Transverse colon (tissue), 4 donors: ENCODE results near the gene DGLUCY. TPM values are rescaled to one million over a fixed set of nuclear protein-coding genes. Genes with fewer than 3 reads are reported as not detected.
A peak's percentile ranks its signal among the peaks of the same experiment; 100 is the strongest.

ENCODE experiments used
- DNase-seq: peaks from one replicate; pipeline ENCODE4 v3.0.0-alpha.2; 2019
- H3K27ac ChIP-seq, 4 donors: fragments of 200-600 bp; sonication (generic); 2 replicates each; pipeline ENCODE4 v1.5.1; 2016 to 2018; ENCODE audit warnings: inconsistent platforms in 4 of 4
- H3K27me3 ChIP-seq: fragments of 200-600 bp; sonication (generic); 2 replicates; pipeline ENCODE4 v1.5.1; 2017; ENCODE audit warnings: inconsistent platforms
- H3K36me3 ChIP-seq, 4 donors: fragments of 200-600 bp; sonication (generic); 2 replicates each; pipeline ENCODE4 v1.5.1; 2017 to 2019; ENCODE audit warnings: inconsistent platforms in 4 of 4
- H3K4me1 ChIP-seq, 4 donors: fragments of 200-600 bp; sonication (generic); 2 replicates each; pipeline ENCODE4 v1.5.1; 2017 to 2020; ENCODE audit warnings: inconsistent platforms in 4 of 4
- H3K4me3 ChIP-seq, 4 donors: fragments of 200-600 bp; sonication (generic); 1 replicate in 1 of 4; 2 replicates in 3 of 4; pipeline versions ENCODE4 v1.5.1 to v1.6.1; 2017 to 2019; ENCODE audit warnings: inconsistent platforms in 4 of 4
- H3K9me3 ChIP-seq, 2 donors: fragments of 200-600 bp; sonication (generic); 2 replicates each; pipeline ENCODE4 v1.5.1; 2017 to 2019; ENCODE audit warnings: inconsistent platforms in 2 of 2
- CTCF ChIP-seq, 5 experiments: fragments of 200-600 bp in 3 of 5; fragments of 450-650 bp in 2 of 5; sonication (generic) in 3 of 5; IDR thresholded peaks; 1 replicate in 2 of 5; 2 replicates in 3 of 5; pipeline ENCODE4 v1.5.1; 2016 to 2017; ENCODE audit warnings: antibody characterized with exemption in 5 of 5, inconsistent platforms in 3 of 5, mild to moderate bottlenecking in 2 of 5, moderate library complexity in 1 of 5
- EP300 ChIP-seq: sonication (generic); formaldehyde crosslinking; IDR thresholded peaks from one replicate; pipeline ENCODE4 v1.6.1; 2017; ENCODE audit warnings: antibody characterized with exemption, low read depth
- POLR2A ChIP-seq: fragments of 450-650 bp; IDR thresholded peaks from one replicate; pipeline ENCODE4 v1.6.1; 2016; ENCODE audit warnings: antibody characterized with exemption, mild to moderate bottlenecking, moderate library complexity
- POLR2AphosphoS5 ChIP-seq, 3 donors: sonication (generic); formaldehyde crosslinking; IDR thresholded peaks; one replicate each; pipeline ENCODE4 v1.6.1; 2016; ENCODE audit warnings: antibody characterized with exemption in 3 of 3
- WGBS, 2 donors: methylation state at CpG; one replicate each; pipeline ENCODE4 v1.1.5; 2018; ENCODE audit warnings: low coverage in 1 of 2; 5-methylcytosine and 5-hydroxymethylcytosine counted together
- in situ Hi-C, 4 donors: fragments of 200-750 bp; cut with MboI; loops; one replicate each; pipeline versions ENCODE4 v1.15.0 to v1.15.1; 2017; ENCODE audit warnings: low sequenced_read_pairs in 3 of 4, low pct_ligation_motif_present in 1 of 4, low pct_unique_long_range_greater_than_20kb in 1 of 4
- intact Hi-C: fragments of 100-400 bp; cut with DNase I; formaldehyde crosslinking; loops from one replicate; pipeline ENCODE4 v1.15.1; 2023; ENCODE audit warnings: low total_unique reads
- total RNA-seq, 4 donors: library from RNA; depleted of rRNA; stranded (reverse); fragments of >200 nt; gene quantifications; one replicate each; pipeline ENCODE4 v1.1.0, GENCODE V29; 2016

The DGLUCY gene
- total RNA-seq, 4 donors from 2014 or later, result 62.1 to 229 (median 102) TPM

GRCh38 chr14:91246051-91246852, 132.4 kb downstream of the DGLUCY start:
- Histone ChIP-seq H3K27me3 (no peaks in the 10 kb centered on the region), H3K27ac (peak overlapping the region; percentile 27 to 63 (median 52)), H3K9me3 (no peaks in the 10 kb centered on the region), H3K4me3 (no peak overlapping the region), H3K36me3 (no peaks in the 10 kb centered on the region), H3K4me1 (peaks cover 0 to 26% (median 9%) of the 10 kb centered on the region in 4 donors)
- TF ChIP-seq POLR2A, result peak; percentile 14
- TF ChIP-seq CTCF (IDR thresholded peaks at IDR 0.05), result no peak
- WGBS, 2 donors, result 93% methylated on average over 15 of the region's 15 CpGs; no CpG with 5 or more reads in 1 of the 2 donors
- intact Hi-C loops, result no loop called here
- DNase-seq, result peak; percentile 43
- in situ Hi-C loops, result no loop called here

GRCh38 chr14:91249841-91250616, 136.2 kb downstream of the DGLUCY start:
- in situ Hi-C loops (no loop called here), intact Hi-C loops (no loop called here)
- no peak for TF ChIP-seq POLR2AphosphoS5 (IDR thresholded peaks at IDR 0.05)
- TF ChIP-seq POLR2A, result no peak
- no peak for TF ChIP-seq EP300
- no peak for TF ChIP-seq CTCF (IDR thresholded peaks at IDR 0.05)
- H3K9me3 ChIP-seq, result no peaks in the 10 kb centered on the region
- H3K27me3 ChIP-seq, result peaks cover 5% of the 10 kb centered on the region
- H3K4me3 ChIP-seq, result no peak overlapping the region
- H3K4me1 ChIP-seq, result peaks cover 12 to 22% (median 17%) of the 10 kb centered on the region in 4 donors
- H3K36me3 ChIP-seq, result no peaks in the 10 kb centered on the region
- peak overlapping the region; percentile 12 to 50 (median 24) for H3K27ac ChIP-seq
- DNase-seq, result peak; percentile 46
- 55 to 76% methylated on average over 7 to 10 of the region's 10 CpGs for WGBS, 2 donors

- intact Hi-C loops, result no loop called here
These were observed 137.0 kb downstream of the DGLUCY start for GRCh38 chr14:91250912-91251311.

GRCh38 chr14:91252871-91253794, 139.3 kb downstream of the DGLUCY start:
- Histone ChIP-seq H3K4me3 (peak overlapping the region; percentile 38 to 63 (median 50)), H3K27me3 (peaks cover 5% of the 10 kb centered on the region), H3K4me1 (peaks cover 12 to 40% (median 31%) of the 10 kb centered on the region in 4 donors), H3K27ac (peak overlapping the region; percentile 51 to 56 (median 54)), H3K36me3 (no peaks in the 10 kb centered on the region), H3K9me3 (no peaks in the 10 kb centered on the region)
- in situ Hi-C loops, result no loop called here
- DNase-seq, result peak; percentile 63
- WGBS, 2 donors, result 3% methylated on average over 70 of the region's 95 CpGs; no CpG with 5 or more reads in 1 of the 2 donors
- no peak for TF ChIP-seq EP300
- no peak for TF ChIP-seq CTCF (IDR thresholded peaks at IDR 0.05)
- intact Hi-C loops, result no loop called here

More at GRCh38 chr14:91250912-91251311, 137.0 kb downstream of the DGLUCY start:
- peaks cover 12 to 25% (median 17%) of the 10 kb centered on the region in 4 donors for H3K4me1 ChIP-seq
- no peak for DNase-seq
- no peaks in the 10 kb centered on the region for H3K9me3 ChIP-seq
- H3K4me3 ChIP-seq, result no peak overlapping the region
- WGBS, 2 donors, result 58 to 74% methylated on average over 2 to 5 of the region's 5 CpGs
- no peak for TF ChIP-seq POLR2A
- peak overlapping the region in 3 of 4 donors; percentile 12 to 50 (median 34) for H3K27ac ChIP-seq
- H3K36me3 ChIP-seq, result no peaks in the 10 kb centered on the region
- H3K27me3 ChIP-seq, result peaks cover 5% of the 10 kb centered on the region
- in situ Hi-C loops, result no loop called here
